ENCODE measurements around the gene SEL1L3.

SEL1L3 gene

GRCh38 chr4:25888781-25889180 lies 26.0 kb upstream of the SEL1L3 start:
- no peak for TF ChIP-seq CTCF (conservative IDR thresholded peaks at IDR 0.05; ENCODE audit: control insufficient read depth, insufficient read depth, low read depth, low read length)
- no peak overlapping the region for H3K4me3 ChIP-seq (ENCODE audit: control insufficient read depth, low read depth, low read length)
- DNase-seq (ENCODE audit: low read depth): peak; percentile 38

- no peak for TF ChIP-seq CTCF (conservative IDR thresholded peaks at IDR 0.05; ENCODE audit: control insufficient read depth, insufficient read depth, low read depth, low read length)
- no peak overlapping the region for H3K4me3 ChIP-seq (ENCODE audit: control insufficient read depth, low read depth, low read length)
- DNase-seq (ENCODE audit: low read depth): peak; percentile 87
Observed at GRCh38 chr4:25884031-25884782, 21.4 kb upstream of the SEL1L3 start.

GRCh38 chr4:25883565-25883964 lies 20.8 kb upstream of the SEL1L3 start:
- no peak for DNase-seq (ENCODE audit: low read depth)
- TF ChIP-seq CTCF (conservative IDR thresholded peaks at IDR 0.05; ENCODE audit: control insufficient read depth, insufficient read depth, low read depth, low read length): no peak
- H3K4me3 ChIP-seq (ENCODE audit: control insufficient read depth, low read depth, low read length): no peak overlapping the region

- no peak for TF ChIP-seq CTCF (conservative IDR thresholded peaks at IDR 0.05; ENCODE audit: control insufficient read depth, insufficient read depth, low read depth, low read length)
- no peak overlapping the region for H3K4me3 ChIP-seq (ENCODE audit: control insufficient read depth, low read depth, low read length)
- DNase-seq (ENCODE audit: low read depth): no peak
Observed at GRCh38 chr4:25882226-25882625, 19.4 kb upstream of the SEL1L3 start.

GRCh38 chr4:25881193-25881592 lies 18.4 kb upstream of the SEL1L3 start:
- no peak overlapping the region for H3K4me3 ChIP-seq (ENCODE audit: control insufficient read depth, low read depth, low read length)
- no peak for DNase-seq (ENCODE audit: low read depth)
- TF ChIP-seq CTCF (conservative IDR thresholded peaks at IDR 0.05; ENCODE audit: control insufficient read depth, insufficient read depth, low read depth, low read length): no peak

GRCh38 chr4:25879991-25880651 lies 17.3 kb upstream of the SEL1L3 start:
- no peak overlapping the region for H3K4me3 ChIP-seq (ENCODE audit: control insufficient read depth, low read depth, low read length)
- DNase-seq (ENCODE audit: low read depth): peak; percentile 68
- TF ChIP-seq CTCF (conservative IDR thresholded peaks at IDR 0.05; ENCODE audit: control insufficient read depth, insufficient read depth, low read depth, low read length): no peak

Data from fibroblast of mammary gland (primary cell).